Effector memory CD4-positive, alpha-beta T cell (primary cell): ENCODE measurements around the gene INAFM2.
A peak's percentile ranks its signal among the peaks of the same experiment; 100 is the strongest.

ENCODE experiments used
- DNase-seq, 3 donors: peaks; one replicate each; pipeline ENCODE4 v3.0.0-alpha.2; 2020
- H3K27ac ChIP-seq: 2 replicates; pipeline ENCODE4 v1.7.0; 2013; ENCODE audit warnings: mild to moderate bottlenecking, low read length, moderate library complexity; ENCODE audit not compliant: insufficient read depth, poor library complexity, severe bottlenecking
- H3K27me3 ChIP-seq: replicated peaks from 2 replicates; pipeline ENCODE4 v1.7.0; 2013; ENCODE audit warnings: mild to moderate bottlenecking, low read length; ENCODE audit not compliant: insufficient read depth, control insufficient read depth, poor library complexity, severe bottlenecking
- H3K36me3 ChIP-seq: 2 replicates; pipeline ENCODE4 v1.7.0; 2013; ENCODE audit warnings: mild to moderate bottlenecking, low read length, moderate library complexity; ENCODE audit not compliant: control insufficient read depth, insufficient read depth
- H3K4me1 ChIP-seq: 2 replicates; pipeline ENCODE4 v1.7.0; 2013; ENCODE audit warnings: low read length, mild to moderate bottlenecking; ENCODE audit not compliant: control insufficient read depth, insufficient read depth, poor library complexity, severe bottlenecking
- H3K4me3 ChIP-seq: 2 replicates; pipeline ENCODE4 v1.7.0; 2013; ENCODE audit warnings: low read length, low read depth, mild to moderate bottlenecking; ENCODE audit not compliant: insufficient read depth, poor library complexity, severe bottlenecking
- H3K9me3 ChIP-seq: 2 replicates; pipeline ENCODE4 v1.7.0; 2013; ENCODE audit warnings: mild to moderate bottlenecking, low read length, moderate library complexity; ENCODE audit not compliant: control insufficient read depth

Gene INAFM2

DNA sequence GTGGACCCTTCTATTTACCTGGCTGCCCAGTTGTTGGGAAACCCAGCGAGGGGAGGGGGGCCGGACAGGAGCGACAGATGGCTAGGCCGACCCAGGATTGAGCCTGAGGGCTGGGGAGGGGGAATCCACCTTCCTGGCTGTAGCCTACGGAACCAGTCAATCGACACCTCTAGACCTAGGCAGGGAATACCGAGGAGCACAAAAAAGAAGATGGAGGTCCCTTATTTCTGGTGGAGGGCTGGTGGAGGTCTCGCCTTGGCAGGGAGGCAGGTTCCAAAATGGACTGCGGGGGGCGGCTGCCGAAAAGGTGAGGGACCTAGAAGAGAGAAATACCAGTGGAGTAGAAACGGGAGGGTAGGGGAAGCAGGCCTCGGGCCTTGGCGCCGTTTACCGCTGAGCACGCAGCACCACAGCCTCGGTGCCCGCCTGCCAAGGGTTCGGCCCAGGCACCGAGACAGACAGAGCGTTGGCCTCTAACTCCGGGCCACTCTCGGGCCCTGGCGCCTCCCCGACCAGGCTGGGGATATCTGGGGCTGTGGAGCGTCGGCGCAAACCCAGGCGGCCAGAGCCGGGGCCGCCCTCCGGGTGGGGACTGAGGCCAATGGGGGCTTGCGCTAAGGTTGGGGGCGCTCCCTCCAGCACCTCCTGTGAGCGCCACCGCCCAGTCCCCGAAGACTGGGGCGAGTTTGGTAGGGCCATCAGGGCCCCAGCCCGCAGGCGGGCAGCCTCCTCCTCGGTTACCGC is 42.3 kb upstream of the INAFM2 start:
- Histone ChIP-seq H3K9me3 (no peaks in the 10 kb centered on the region), H3K4me3 (no peak overlapping the region), H3K4me1 (peaks cover 13% of the 10 kb centered on the region), H3K36me3 (no peaks in the 10 kb centered on the region), H3K27ac (no peak overlapping the region), H3K27me3 (peaks cover 20% of the 10 kb centered on the region)
- DNase-seq: no peak

GRCh38 chr15:40281801-40282146 is 41.7 kb upstream of the INAFM2 start:
- H3K4me1 ChIP-seq: peaks cover 13% of the 10 kb centered on the region
- H3K4me3 ChIP-seq: peak overlapping the region; percentile 62
- H3K27me3 ChIP-seq: peaks cover 20% of the 10 kb centered on the region
- DNase-seq: no peak
- no peaks in the 10 kb centered on the region for H3K36me3 ChIP-seq
- H3K27ac ChIP-seq: no peak overlapping the region
- H3K9me3 ChIP-seq: no peaks in the 10 kb centered on the region

- Histone ChIP-seq H3K27ac (no peak overlapping the region), H3K9me3 (no peaks in the 10 kb centered on the region), H3K27me3 (peaks cover 20% of the 10 kb centered on the region), H3K36me3 (no peaks in the 10 kb centered on the region), H3K4me3 (peak overlapping the region; percentile 62), H3K4me1 (peaks cover 13% of the 10 kb centered on the region)
- DNase-seq: peak; percentile 14 to 20 (median 15)
Observed at GRCh38 chr15:40282147-40282868, 41.2 kb upstream of the INAFM2 start.

DNA sequence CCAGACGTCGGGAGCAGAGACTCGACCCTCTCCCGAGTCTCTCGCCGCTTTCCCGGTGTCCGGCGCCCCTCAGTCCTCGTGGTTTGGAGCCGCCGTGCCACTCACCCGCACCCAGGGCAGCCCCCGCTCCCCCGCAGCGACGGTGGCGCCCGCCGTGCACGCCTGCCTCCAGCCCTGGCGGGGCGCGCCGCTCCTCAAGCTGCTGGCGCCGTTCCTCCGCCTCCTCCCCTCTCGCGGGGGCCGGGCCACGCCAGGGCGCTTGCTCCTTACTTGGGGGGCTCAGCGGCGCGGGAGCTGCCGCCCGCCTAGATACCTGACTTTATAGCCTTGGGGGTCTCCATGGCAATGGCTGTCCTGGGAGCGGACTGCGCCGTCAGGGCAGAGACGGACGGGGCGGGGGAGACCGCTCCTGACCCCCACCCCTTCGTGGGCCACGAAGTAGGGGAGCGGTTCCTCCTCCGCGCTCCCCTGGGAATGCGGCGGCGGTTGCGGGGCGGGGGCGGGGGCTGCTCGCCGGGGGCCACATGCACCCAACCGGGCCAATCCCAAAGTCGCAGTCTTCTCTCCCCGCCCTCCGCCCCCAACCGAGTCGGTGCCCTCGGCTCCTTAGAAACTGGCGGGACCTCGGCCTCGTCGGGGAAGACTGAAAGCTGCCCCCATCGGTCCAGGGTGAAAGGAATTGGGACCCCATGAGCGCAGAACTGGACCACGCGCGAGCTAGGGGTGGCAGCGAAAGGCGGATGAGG is 40.5 kb upstream of the INAFM2 start, which contains the start of gene ANKRD63:
ANKRD63 (minus strand) TSS at position 196 of the 746 bp plus-strand sequence. CDS start 478 bp downstream, outside the sequence.
- H3K4me1 ChIP-seq: peaks cover 13% of the 10 kb centered on the region
- H3K9me3 ChIP-seq: no peaks in the 10 kb centered on the region
- peaks cover 20% of the 10 kb centered on the region for H3K27me3 ChIP-seq
- H3K36me3 ChIP-seq: peaks cover 1% of the 10 kb centered on the region
- peak within 1 kb of the TSS; percentile 62 for H3K4me3 ChIP-seq
- no peak for DNase-seq
- no peak within 1 kb of the TSS for H3K27ac ChIP-seq

DNA sequence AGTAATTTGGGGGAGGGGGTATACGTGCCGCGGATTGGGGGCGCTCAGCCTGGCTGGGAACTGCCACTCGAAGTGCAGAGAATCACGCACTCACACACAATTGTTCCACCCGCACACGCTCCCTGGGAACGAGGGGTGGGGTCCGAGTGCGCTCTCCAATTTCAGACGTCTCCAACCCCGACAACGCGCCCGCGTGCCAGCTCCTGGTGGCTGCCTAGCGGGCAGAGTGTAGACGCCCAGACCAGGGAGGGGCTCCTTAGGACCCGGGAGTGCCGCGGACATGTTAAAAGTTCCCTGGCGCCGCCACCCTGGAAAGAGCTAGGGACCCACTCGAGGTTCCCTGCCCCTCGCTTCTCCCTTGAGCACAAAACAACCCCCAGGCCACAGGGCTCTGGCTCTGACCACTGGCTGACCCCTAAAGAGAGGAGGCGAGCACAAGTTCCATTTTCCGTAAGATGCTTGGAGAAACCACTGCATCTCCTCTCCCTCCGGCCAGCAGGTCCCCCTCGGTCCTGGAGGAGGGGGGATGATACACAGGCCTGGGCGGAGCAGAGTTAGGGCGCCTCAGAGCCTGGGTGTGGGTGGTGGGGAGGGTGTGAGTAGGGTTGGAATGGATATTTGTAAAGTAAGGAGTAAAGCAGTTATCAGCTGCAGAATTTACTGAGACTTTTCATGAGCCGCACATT is 39.7 kb upstream of the INAFM2 start:
- DNase-seq: no peak
- Histone ChIP-seq H3K27ac (no peak overlapping the region), H3K9me3 (no peaks in the 10 kb centered on the region), H3K4me1 (peaks cover 13% of the 10 kb centered on the region), H3K4me3 (peak overlapping the region; percentile 62), H3K27me3 (peaks cover 20% of the 10 kb centered on the region), H3K36me3 (peaks cover 8% of the 10 kb centered on the region)

DNA sequence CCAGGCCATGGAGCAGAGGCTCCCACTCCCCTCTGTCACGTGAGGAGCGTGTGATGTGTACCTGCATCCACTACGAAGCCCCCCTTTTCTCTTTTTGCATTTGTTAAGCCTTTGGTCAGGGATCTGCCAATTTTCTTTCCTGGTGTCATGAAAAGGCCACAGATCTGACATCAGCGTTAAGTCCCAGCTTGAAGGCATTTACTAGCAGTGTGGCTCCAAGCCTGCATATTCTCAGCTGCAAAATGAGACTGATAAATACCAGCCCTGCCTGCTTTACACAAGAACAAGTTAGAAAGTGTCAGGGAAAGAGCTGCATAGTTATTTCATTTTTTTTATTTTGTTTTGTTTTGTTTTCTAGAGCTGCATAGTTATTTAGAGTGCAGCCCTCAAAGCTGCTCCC is 38.3 kb upstream of the INAFM2 start:
- Histone ChIP-seq H3K4me1 (peaks cover 10% of the 10 kb centered on the region), H3K36me3 (peaks cover 22% of the 10 kb centered on the region), H3K4me3 (no peak overlapping the region), H3K9me3 (no peaks in the 10 kb centered on the region), H3K27me3 (peaks cover 17% of the 10 kb centered on the region), H3K27ac (no peak overlapping the region)
- no peak for DNase-seq

DNA sequence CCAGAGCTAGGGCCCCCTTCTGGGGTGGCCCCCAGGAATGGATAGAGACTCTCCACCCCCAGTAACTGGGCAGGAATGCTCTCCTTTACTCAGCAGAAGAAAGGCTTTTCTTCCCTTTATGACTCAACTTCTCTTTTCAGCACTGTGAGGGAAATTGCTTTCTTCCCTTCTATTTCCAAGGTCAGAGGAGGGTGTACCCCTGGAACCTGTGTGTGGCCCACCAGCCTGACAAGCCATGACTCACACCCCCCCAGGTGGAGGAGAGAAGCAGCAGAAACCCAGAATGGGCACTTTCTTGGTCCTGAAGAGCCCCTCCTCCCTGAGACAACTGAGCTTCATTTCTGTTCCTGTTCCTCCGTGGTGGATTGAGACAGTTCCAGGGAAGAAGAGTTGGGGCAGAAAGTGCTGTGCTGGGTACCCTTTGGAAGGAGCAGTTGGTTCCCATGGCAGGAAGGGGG is 37.9 kb upstream of the INAFM2 start:
- Histone ChIP-seq H3K4me1 (peaks cover 10% of the 10 kb centered on the region), H3K27ac (no peak overlapping the region)
- no peak for DNase-seq

DNA sequence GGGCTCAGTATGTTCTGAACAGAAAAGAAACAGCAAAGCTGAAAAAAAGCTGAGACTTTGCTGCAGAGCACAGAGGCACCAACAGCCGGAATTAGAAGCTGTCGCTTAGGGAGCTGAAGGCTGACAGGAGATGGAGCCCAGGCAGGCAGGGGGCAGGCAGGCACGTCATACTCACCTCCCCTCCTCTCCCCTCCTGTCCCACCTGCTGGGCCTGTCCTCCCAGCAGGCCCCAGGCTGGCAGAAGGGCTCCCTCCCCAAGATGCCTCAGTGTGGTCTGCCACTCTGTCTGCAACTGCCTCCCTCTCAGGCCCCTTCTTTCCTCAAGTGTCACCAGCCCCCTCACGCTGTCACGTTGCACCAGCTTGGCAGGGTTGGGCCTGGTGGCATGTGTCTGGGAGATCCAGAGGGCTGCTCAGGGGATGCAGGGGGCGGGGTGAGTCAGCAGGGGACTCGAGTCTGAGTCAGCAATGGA is 37.4 kb upstream of the INAFM2 start:
- Histone ChIP-seq H3K9me3 (no peaks in the 10 kb centered on the region), H3K4me1 (peaks cover 10% of the 10 kb centered on the region), H3K27me3 (peaks cover 14% of the 10 kb centered on the region), H3K27ac (peak overlapping the region; percentile 11), H3K36me3 (peaks cover 27% of the 10 kb centered on the region), H3K4me3 (no peak overlapping the region)
- no peak for DNase-seq

More for the DNA sequence above, 37.9 kb upstream of the INAFM2 start:
- Histone ChIP-seq H3K36me3 (peaks cover 27% of the 10 kb centered on the region), H3K9me3 (no peaks in the 10 kb centered on the region), H3K4me3 (no peak overlapping the region), H3K27me3 (peaks cover 17% of the 10 kb centered on the region)

- peaks cover 9% of the 10 kb centered on the region for H3K27me3 ChIP-seq
- no peak overlapping the region for H3K4me3 ChIP-seq
- peaks cover 29% of the 10 kb centered on the region for H3K36me3 ChIP-seq
- peaks cover 7% of the 10 kb centered on the region for H3K4me1 ChIP-seq
- no peaks in the 10 kb centered on the region for H3K9me3 ChIP-seq
- no peak overlapping the region for H3K27ac ChIP-seq
- no peak for DNase-seq
Observed at GRCh38 chr15:40286794-40287193, 36.7 kb upstream of the INAFM2 start.
